GM19023 (cell line): ENCODE data around the gene AP5Z1.

Experiments
- ATAC-seq: cut with Tn5 transposase; IDR thresholded peaks from one replicate; pipeline ENCODE4 v1.9.1; 2021; ENCODE audit warnings: mild to moderate bottlenecking, moderate library complexity; ENCODE audit not compliant: unreplicated experiment

The AP5Z1 gene

DNA sequence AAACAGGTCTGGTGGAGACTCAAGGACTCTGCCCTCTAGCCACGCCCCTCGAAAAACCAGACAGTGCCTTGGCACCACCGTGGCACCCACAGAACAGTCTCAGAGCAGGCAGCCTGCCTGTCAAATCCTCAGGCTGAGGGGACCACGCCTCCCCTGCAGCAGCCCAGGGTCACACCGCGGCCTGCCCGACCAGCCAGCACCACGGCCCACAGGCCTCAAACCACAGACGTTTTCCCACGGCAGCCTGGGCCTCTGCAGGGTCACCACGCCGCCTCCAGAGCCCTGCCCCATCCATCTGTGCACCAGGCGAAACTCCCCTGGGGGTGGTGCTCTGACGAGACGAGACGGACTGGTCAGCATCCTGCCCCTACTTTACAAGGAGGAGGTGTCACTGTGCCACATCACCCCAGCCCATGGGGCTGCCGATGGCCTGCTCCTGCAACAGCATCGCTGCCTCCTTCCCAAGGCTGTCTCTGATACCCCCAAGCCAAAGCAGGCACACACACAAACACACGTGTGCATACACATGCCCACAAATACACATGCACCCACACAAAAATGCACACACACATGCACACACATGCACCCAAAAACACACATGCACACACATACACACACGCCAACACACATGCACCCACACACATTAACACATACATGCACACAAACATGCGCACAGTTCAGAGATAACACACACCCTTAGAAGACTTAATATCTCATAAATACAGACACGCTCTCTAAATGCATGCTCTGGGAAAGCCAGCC is 61.8 kb downstream of the AP5Z1 start:
- no peak for ATAC-seq

DNA sequence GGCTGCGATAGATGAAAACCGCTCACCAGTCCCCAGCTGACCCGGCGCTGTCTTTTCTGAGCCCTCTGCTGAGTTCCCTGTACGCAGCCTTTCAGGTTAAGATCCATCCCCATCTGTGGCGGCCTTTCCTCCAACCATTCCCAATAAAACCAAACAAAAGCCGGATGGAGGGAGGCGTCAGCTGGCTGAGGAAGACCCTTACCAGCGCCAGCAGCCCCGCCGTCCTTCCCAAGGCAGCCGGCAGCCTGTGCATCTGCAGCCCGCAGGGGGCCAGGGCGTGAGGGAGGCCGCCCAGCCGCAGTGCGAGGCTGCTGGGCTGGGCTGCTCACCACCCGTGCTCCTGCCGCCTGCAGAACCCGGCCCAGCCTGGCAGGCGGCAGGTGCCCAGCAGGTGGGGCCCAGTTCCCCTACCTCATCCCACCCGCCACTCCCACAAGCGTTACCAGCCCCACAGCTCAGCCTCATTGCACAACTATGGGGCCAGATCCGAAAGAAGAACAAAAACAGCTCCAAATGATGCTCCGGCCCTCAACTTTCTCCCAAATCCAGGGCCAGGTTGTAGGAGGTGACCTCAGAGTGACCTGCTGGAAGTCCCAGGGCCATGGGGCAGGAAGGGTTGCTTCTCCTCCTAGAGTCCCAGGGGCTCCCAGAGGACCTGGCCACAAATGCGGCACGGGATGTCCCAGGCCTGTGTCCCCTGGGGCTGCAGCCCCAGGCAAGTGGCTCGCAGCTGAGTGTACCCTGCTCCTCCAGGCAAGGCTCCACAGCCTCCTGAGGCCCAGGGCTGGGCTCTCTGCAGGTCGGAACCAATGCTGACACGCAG is 62.6 kb downstream of the AP5Z1 start:
- no peak for ATAC-seq

DNA sequence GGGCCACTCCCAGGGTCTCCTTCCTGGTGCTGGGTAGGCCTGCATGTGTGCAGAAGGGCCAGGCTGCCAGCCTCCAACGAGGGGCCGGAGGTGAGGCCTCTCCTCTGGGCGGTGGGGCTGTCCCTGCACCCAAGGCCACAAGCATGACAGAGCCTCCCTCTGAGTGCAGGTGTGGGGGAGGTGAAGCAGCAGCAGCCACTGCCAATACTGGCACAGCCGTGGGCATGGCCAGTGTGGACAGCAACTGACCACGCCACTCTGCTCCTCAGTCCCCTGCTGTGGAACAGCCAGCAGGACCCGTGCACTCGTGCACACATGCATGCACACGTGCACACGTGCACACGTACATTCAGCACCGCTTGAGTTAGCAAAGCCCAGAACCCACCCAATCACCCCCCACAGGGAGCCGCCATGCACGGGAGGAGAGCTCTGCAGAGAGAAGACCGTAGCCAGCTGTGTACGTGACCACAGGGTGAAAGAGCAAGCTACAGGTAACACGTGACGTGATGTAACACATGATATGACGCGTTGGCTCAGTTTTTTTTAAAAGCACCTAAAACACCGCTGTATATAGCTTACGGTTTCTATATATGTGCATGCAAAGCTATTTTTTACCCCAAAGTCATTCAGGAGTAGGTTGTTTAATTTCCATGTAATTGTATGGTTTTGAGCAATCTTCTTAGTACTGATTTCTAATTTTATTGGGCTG is 63.4 kb downstream of the AP5Z1 start:
- no peak for ATAC-seq

DNA sequence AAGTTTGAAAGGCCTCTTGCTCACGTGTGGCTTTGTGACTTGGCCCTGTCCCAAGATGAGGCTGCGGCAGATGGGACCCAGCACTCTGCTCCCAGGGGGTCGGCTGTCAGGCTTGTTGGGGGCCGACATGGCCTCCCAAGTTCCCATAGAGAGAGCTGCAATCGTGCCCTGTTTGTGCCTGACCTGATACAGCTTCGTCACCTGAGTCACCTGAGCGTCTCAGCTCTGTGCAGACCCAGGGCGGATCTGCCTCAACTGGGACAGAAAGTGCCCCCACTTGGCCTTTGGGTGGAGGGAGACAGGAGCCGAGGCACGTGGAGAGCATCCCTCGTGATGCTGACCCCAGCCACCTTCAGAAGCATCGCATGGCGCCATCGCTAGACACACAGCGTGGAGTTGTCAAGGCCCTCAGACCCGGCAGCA is 64.7 kb downstream of the AP5Z1 start:
- no peak for ATAC-seq
